EL (cell line): ENCODE measurements around the gene CD8A.
"Not testable (repeated sequence)": the region's sequence is repeated elsewhere in the genome, so short reads cannot be mapped to it uniquely, and the experiment has no call there.

ENCODE experiments used
- DNase-seq: peaks from one replicate; pipeline ENCODE4 v3.0.0-alpha.2; 2016

CD8A gene

DNA sequence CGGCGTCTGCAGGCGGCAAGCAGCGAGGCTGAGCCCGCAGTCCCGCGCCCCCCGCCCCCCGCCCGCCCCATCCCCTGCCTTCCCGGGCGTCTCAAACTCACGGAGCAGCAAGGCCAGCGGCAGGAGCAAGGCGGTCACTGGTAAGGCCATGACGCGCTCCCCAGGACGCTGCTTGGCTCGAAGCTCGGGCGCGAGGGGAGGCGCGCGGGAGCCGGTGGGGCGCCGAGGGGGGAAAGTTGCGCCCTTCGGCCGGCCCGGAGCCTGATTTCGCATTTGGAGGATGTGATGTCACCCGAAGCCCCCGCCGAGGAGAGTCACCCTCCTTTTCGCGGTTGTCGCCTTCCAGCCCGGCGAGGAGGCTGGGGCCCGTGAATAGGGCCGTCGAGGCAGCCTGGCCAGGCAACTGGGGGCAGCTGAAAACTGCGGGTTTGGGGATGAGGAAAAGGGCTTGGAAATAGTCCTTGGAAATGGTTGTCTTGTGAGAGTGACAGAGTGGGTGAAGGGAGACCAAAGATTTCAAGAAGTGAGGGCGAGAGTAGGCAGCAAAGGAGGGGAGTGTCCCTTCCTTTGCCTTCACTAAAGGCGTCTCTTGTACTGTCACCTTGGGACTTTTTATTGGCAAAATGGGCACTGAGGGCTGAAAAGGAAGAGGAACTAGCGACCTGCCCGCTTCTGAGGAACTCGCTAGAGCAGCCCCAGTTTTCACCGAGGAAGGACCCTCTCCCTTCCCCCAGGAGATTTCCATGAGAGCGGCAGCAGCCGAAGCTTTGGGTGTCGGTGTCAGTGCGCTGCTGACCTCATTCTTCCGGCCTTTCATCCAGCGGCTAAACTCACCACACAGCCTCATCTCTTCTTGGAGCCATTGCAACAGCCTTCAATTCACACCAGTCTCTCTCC lies at the start of gene CD8A:
Gene CD8A, minus strand, starts transcription at position 238 of the 897 bp plus-strand sequence. Its CDS starts 88 bp downstream, at position 150.
- peak; percentile 38 for DNase-seq

DNA sequence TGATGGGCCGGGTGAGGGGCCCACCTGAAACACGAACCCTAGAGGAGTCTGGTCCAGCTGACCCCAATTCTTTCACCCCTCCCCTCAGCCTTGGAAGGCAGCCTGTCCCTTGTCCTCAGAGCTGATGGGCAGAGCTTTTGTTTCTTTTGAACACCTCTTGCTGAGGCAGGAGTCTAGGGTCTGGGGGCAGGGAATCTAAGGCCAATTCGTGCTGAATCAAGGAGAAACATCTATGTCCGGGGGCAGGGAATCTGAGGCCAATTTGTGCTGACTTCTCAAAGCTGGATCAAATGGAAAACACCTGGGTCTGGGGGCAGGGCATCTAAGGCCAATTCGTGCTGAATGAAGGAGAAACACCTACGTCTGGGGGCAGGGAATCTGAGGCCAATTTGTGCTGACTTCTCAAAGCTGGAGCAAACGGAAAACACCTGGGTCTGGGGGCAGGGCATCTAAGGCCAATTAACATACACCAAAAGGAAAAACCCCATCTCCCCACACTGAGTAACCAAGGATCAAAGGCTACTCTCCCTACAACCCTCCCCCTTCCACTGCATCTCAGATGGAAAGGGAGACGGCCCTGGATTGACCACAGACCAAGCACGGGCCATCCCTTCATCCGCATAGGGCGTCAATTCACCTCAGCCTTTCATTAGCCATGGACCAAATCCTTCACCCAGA lies 49.3 kb upstream of the CD8A start:
- not testable (repeated sequence) for DNase-seq

DNA sequence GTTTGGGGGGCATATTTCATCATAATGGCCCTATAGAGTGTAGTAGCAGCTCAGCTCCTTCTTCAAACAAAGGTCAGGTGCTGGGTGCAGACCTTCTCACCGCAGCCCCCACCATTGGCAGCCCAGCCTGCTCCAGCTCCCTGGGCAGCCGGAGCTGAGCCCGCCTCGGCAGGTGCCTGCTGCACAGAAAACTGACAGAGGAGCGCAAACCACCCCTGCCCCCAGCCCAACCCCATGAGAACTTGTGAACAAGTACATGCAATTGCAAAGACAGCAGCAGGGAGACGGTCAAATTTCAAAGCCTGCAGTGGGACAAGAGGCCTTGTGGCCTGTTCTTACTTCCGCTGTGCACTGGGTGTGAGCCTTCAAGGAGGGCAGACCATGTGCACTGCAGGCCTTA lies 48.7 kb upstream of the CD8A start:
- not testable (repeated sequence) for DNase-seq

DNA sequence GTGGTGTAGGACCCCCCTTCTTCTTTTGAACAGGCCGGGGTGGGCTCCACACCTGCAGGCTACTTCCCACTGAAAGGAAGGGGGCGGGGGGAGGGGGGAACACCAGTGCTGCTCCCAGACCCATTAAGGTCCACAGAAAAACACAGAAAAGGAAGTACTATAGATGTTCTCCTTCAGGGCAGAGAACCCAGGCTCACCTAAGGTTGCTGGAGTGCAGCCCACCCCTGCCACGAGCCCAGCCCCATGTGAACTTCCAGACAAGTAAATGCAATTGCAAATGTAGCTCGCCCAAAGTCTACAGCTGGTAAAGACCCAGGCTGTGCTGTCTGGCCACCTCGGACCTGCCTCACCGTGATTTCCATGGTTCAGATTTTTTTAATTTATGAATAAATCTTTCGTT lies 47.0 kb upstream of the CD8A start:
- not testable (repeated sequence) for DNase-seq

DNA sequence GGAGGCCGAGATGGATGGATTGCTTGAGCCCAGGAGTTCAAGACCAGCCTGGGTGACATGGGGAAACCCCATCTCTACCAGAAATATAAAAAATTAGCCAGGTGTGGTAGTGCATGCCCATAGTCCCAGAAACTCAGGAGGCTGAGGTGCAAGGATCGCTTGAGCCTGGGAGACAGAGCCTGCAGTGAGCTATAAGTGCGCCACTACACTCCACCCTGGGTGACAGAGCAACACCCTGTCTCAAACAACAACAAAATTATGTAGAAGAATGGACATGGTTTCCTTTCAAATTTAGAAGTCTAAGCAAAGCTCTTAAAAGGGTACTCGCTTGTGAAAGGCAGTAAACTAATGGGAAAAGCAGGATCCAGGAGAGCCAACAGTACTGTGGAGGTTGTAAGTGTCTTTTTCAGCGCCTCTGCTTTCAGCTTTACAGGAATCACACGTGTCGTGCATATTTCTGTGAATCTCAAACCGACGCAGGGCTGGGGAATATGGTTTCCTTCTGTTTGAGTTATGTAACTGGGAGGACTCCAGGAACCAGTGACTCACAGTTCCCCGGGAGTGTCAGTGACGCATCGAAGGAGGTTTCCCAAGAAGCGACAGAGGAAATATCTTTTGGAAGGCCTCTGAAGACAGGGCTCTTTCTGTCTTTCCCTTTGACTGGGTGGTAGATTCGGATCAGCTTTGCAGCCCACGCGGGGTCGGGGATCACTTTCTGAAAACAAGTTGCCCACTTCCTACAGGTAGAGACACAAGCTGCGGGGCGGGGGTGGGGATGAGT lies 46.4 kb upstream of the CD8A start:
- peak; percentile 85 for DNase-seq

DNA sequence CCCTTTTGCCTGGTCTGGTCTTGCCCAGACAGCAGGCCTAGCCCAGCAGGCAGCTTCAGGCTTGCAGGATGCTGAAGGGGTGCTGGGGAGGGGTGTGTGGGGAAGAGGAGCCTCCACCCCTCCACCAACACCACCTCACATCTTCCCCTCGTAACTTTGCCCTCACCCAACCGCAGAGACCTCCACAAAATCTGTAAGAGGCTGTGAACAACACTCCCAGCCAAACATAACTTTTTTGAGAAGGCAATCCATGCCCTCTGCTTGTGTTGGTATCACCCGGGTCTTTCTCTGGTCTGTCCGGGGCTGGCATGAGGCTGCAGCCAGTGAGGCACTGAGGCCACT lies 44.8 kb upstream of the CD8A start:
- not testable (repeated sequence) for DNase-seq

DNA sequence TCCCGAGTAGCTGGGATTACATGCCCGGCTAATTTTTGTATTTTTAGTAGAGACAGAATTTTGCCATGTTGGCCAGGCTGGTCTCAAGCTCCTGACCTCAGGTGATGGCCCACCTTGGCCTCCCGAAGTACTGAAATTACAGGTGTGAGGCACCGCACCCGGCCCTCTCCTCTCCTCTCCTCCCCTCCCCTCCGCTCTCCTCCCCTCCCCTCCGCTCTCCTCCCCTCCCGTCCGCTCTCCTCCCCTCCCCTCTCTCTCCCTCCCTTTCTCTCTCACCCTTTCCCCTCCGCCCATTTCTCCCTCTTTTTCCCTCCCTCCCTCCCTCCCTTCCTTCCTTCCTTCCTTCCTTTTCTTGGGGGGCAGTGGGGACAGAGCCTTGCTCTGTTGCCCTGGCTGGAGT lies 42.6 kb upstream of the CD8A start:
- no peak for DNase-seq

DNA sequence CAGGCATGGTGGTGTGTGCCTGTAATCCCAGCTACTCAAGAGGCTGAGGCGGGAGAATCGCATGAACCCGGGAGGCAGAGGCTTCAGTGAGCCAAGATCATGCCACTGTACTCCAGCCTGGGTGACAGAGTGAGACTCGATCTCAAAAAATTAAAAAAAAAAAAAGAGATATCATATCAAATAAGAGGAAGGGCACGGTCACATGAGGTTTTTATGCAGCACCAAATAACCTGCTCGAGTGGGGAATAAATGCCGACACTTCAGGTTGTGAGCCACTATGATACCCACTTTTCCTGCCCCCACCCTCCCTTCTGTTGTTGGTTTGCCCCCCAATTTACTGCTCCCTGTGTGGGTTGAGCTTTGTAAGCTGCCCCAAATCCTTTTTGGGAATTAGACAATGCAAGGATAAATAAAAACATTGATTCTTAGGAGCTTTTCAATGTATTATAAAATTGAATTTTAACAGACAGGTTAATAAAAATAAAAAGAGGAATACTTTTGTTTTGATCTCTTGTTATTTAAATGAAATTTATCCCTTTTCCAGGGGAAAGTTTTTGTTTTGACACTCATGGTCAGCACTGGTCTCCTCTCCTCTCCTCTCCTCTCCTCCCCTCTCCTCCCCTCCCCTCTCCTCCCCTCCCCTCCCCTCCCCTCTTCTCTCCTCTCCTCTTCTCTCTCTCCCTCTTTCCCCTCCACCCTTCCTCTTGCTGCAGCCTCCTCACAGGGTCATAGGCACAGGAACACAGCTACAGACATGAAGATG lies 41.8 kb upstream of the CD8A start:
- no peak for DNase-seq

DNA sequence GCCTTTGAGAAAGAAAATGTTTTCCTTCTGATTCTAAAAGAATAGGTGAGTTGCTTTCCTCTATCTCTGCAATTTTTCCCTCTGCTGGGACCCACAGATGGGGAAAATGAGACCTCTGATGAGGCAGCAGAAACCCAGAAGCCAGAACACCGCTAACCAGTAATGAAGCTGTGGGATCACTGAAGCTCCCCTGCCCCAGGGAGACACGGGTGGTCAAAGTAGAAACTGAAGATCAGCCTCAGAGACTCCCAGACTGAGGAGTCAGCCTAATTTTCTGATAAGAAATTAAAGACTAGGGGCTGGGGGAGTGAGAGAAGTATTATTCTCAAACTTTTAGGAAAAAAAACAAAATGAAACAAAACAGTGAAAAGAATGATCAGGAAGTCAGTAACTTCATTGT lies 40.8 kb upstream of the CD8A start:
- DNase-seq, result no peak

DNA sequence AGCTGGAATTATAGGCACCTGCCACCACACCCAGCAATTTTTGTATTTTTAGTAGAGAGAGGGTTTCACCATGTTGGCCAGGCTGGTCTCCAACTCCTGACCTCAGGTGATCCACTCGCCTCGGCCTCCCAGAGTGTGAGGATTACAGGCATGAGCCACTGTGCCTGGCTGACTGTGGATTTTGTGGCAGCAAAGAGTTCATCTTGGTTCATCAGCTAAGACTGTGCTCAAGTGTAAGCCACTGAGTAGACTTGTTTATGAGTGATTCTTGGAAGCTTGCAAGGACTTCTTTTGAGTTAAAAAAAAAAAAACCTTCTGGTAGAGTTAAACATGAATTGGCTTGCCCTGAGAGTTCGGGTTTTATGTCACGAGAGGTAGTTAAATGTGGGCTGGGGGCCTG lies 36.2 kb upstream of the CD8A start:
- no peak for DNase-seq

DNA sequence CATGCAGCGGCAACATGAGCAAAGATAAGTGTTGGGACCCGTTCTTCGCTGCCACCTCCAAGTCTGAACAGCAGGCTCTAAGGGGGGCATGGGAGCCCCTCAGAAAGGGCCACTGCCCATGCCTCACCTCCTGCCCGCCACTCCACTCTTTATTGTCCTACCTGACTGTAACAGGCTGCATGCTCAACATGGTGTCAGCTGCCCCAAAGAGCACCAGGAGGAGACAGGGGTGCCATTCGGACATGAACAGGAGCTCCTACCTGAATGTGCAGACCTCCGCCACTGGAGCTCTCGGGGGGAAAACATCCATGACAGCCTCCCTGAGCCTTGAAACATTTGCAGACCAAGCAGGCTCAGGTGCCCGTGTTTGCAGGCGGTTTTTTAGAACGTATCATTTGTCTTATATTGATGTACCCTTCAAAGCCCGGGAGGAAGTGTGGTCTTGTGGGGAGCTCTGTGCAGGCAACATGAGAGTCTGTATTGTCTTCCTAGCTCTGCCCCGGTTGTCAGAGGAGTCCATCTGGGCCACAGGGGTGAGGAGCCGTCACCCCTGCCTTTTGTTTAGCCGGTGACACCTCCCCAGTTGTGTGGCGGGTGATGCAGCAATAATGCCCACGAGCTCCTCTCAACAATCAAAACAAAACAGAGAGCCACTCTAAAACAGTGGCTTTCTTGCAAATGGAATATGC lies 35.1 kb upstream of the CD8A start:
- no peak for DNase-seq

DNA sequence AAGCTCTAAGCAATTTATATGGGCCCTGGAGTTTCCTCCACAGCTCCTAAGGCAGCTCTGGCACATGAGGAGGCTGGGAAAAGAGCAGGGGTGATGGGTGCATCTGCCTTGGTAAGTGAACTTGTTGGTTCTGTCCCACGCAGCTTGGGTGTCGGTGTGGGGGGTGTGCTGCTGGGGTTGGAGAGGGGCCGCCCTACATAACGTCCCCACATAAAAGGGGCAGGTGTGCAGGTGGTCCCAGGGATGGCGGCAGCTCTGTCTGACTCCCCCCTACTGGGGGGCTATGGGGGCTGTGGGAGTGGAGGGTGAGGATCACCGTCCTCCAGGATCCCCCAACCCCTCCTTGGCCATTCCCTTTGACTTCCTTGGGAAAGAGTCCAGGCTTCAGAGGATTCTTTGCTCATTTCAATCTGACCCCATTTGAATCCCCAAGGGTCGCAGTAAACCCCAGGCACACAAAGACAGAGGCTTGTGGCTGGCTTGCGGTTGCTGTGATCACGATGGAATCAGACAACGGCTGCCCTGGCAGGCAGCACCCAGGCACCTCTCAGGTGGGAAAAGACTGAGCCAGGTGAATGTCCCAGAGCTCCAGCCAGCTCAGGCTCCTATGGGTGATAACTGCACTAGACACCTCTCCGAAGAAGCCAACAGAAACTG lies 34.5 kb upstream of the CD8A start:
- DNase-seq, result no peak

DNA sequence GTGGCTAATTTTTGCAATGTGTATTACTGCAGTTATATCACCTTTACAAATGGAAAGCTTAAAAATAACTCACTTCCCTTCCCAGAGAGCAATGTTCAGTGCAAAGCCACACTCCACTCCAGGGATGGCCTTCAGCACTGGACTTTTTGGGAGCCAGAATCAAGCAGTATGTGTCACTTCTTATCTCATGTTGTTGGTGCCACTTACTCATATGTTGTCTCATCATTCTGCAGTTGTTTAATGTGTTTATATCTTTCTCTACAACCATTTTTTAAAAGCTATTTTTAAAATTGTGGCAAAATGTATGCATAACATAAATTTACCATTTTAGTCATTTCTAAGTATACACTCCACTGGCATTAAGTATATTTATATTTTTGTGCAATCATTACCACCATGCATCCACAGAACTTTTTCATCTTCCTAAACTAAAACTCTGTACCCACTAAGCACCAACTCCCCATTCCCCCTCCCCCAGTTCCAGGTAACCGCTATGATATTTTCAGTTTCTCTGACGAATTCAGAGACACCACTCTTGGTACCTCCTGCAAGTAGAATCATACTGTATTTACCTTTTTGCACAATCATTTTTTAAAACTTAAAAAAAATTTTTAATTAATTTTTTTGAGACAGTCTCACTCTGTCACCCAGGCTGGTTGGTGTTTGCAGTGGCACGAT lies 32.1 kb upstream of the CD8A start:
- DNase-seq, result no peak

DNA sequence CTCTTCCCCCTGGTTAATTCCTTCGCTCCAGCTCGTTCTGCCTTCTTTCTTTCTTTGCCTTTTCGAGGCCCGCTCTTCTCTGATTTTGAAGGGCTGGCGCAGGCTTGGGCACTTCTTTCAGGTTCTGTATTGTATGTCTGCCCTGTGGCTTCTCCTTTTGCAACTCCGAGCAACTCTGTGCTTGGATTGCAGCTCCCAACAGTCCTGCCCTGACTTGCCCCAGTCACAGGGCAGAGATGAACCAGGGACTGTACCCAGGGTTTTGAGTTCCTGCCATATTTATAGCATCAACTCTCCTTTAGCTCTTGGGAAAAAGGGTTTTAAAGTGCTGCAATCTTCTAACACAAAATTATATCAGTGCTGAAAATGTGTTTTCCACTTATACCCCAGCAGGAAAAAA lies 31.1 kb upstream of the CD8A start:
- no peak for DNase-seq

DNA sequence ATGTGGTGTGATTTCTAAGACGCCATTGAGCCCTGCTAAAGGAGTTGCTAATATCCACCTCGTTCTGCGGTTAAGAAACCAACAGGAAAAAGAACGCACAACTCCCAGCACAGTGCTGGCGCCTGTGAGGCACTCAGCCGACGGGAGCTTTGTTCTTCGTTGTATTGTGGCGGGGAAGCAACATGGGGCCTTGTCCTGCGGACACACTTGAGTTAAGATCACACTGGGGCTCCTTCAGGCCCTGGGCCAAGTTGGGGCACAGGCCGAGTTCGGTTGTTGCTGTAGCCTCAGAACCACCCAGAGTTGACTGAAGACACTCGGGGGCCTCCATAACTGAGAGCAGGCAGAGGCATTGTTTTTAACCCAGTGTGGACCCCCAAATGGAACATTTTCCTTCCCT lies 30.6 kb upstream of the CD8A start:
- DNase-seq, result no peak

DNA sequence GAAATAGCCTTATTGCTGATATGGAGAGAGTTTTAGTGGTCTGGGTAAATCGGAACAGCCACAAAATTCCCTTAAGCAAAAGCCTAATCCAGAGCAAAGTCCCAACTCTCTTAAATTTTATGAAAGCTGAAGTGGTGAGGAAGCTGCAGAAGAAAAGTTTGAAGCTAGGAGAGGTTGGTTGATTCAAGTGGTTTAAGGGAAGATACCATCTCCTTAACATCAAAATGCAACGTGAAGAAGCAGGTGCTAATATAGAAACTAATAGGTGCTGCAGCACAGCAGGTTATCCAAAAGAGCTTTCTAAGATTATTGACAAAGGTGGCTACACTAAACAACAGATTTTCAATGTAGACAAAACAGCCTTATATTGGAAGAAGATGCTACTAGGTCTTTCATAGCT lies 28.2 kb upstream of the CD8A start:
- DNase-seq, result no peak

DNA sequence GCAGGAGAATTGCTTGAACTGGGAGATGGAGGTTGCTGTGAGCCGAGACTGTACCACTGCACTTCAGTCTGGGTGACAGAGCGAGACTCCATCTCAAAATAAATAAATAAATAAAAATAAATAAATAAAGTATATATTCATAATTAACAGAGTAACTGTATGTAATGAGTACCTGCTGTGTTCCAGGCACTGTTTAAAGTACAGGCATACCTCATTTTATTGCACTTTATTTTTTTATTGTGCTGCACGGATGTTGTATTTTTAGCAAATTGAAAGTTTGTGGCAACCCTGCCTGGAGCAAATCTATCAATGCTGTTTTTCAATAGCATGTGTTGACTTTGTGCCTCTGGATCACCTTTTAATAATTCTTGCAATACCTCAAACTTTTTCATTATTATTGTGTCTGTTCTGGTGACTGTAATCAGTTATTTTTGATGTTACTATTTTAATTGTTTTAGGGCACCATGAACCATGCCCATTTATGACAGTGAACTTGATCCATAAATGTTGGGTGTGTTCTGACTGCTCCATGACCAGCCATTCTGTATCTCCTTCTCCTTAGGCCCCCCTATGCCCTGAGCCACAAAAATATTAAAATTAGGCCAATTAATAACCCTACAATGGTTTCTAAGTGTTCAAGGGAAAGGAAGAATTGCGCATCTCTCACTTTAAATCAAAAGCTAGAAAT lies 27.5 kb upstream of the CD8A start:
- DNase-seq, result no peak

DNA sequence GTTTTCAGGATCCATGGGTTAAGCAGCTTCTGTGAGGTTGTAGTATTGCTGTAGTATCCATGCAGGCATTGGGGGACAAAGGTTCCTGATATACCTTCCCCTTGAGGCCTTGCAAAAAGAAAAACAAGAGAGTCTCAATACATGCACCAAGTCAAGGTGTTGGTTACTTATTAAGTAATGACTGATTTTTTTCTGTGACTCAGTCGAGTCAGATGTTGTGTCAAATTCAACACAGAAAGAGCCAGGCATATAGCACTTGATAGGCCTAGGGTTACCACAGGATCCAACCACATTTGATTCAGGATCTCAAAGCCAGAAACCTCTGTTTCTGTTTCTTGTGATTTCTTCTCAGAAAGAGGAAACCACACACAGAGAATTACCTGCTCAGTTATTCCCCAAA lies 24.9 kb upstream of the CD8A start:
- DNase-seq, result no peak

DNA sequence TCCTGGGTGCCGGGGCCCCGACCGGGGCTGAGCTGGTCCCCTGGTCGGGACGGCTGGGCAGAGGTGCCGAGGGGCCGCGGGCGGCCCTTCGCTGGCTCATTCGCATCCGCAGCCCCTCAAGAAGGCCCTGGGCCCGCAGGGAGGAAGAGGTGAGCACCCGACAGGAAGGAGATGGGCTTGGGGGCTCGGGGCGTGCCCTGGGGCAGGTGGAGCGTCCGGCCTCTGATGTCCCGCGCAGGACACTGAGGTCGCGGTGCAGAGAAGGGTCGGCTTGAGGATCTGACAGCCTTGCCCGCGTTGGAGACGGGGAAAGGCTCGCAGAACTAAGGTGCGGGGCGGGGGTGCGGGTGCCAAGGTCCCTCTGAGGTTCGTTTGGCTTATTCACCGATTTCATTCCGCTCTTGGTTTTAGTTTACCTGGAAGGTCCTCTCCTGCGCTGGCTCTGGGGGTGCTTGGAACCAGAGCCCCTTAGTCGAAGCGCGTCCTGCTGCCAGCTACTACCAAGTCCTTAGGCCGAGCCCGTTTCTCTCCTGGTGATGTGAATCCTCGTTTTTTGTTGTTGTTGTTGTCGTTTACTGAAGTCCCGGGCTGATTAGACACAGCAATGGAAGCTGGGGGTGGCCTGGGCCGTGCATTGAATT lies 18.9 kb upstream of the CD8A start:
- no peak for DNase-seq
